ENCODE results near the gene KIF4B.
A peak's percentile ranks its signal among the peaks of the same experiment; 100 is the strongest.
"Not testable (repeated sequence)": the region's sequence is repeated elsewhere in the genome, so short reads cannot be mapped to it uniquely, and the experiment has no call there.

KIF4B gene, protein sequence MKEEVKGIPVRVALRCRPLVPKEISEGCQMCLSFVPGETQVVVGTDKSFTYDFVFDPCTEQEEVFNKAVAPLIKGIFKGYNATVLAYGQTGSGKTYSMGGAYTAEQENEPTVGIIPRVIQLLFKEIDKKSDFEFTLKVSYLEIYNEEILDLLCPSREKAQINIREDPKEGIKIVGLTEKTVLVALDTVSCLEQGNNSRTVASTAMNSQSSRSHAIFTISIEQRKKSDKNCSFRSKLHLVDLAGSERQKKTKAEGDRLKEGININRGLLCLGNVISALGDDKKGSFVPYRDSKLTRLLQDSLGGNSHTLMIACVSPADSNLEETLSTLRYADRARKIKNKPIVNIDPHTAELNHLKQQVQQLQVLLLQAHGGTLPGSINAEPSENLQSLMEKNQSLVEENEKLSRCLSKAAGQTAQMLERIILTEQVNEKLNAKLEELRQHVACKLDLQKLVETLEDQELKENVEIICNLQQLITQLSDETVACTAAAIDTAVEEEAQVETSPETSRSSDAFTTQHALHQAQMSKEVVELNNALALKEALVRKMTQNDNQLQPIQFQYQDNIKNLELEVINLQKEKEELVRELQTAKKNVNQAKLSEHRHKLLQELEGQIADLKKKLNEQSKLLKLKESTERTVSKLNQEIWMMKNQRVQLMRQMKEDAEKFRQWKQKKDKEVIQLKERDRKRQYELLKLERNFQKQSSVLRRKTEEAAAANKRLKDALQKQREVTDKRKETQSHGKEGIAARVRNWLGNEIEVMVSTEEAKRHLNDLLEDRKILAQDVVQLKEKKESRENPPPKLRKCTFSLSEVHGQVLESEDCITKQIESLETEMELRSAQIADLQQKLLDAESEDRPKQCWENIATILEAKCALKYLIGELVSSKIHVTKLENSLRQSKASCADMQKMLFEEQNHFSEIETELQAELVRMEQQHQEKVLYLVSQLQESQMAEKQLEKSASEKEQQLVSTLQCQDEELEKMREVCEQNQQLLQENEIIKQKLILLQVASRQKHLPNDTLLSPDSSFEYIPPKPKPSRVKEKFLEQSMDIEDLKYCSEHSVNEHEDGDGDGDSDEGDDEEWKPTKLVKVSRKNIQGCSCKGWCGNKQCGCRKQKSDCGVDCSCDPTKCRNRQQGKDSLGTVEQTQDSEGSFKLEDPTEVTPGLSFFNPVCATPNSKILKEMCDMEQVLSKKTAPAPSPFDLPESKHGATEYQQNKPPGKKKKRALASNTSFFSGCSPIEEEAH

GRCh38 chr5:155013526-155013925 is at the start of gene KIF4B:
Gene KIF4B, plus strand, starts transcription at chr5:155013755. Its CDS starts 105 bp downstream, at chr5:155013860.
- DNase-seq (ENCODE audit: low read depth), result no peak

- no peak for DNase-seq (ENCODE audit: low read depth)
Observed at GRCh38 chr5:154966081-154966841, 47.3 kb upstream of the KIF4B start.

GRCh38 chr5:154966874-154967273 is 46.7 kb upstream of the KIF4B start:
- no peak for DNase-seq (ENCODE audit: low read depth)

- DNase-seq (ENCODE audit: low read depth), result peak; percentile 29
Observed at GRCh38 chr5:154967421-154968024, 46.0 kb upstream of the KIF4B start.

DNA sequence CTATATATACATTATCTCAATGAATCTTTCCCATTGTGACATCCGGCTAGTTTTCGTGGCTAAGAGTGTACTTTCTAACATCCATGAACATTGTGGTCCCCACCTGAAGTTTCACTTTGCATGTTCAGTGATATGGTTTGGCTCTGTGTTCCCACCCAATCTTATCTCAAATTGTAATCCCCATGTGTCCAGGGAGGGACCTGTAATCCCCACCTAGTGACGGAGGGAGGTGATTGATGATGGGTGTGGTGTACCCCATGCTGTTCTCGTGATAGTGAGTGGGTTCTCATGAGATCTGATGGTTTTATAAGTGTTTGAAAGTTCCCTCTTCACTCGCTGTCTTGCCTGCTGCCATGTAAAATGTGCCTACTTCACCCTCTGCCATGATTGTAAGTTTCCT is 44.6 kb upstream of the KIF4B start:
- DNase-seq (ENCODE audit: low read depth), result no peak

GRCh38 chr5:154970759-154971158 is 42.8 kb upstream of the KIF4B start:
- DNase-seq (ENCODE audit: low read depth), result peak; percentile 10

DNA sequence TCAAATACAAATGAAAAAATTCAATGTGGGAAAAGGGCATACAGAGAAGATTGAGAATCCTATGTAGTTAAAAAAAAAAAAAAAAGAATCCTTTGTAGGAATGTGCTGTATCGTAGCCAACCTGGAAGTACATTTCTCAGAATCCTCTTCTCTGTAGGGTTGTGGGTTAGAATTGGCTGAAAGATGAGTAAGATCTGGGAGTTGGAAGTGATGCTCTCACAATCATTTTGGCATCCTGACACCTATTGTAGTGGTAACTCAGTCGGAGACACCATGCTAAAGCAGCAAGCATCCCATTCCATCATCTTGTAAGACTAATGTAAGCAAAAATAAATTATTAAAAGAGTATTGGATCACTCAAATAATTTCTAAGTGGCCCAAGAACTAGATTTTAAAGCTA is 42.1 kb upstream of the KIF4B start:
- DNase-seq (ENCODE audit: low read depth), result peak; percentile 51

- peak; percentile 57 for DNase-seq (ENCODE audit: low read depth)
Observed at GRCh38 chr5:154972476-154973080, 41.0 kb upstream of the KIF4B start.

DNA sequence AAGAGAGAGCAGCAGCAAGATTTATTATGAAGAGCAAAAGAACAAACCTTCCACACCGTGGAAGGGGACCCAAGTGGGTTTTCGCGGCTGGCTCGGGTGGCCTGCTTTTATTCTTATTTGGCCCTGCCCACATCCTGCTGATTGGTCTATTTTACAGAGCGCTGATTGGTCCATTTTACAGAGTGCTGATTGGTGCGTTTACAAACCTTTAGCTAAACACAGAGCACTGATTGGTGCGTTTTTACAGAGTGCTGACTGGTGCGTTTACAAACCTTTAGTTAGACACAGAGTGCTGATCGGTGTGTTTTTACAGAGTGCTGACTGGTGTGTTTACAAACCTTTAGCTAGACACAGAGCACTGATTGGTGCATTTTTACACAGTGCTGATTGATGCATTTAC is 37.5 kb upstream of the KIF4B start:
- not testable (repeated sequence) for DNase-seq (ENCODE audit: low read depth)

- peak; percentile 11 for DNase-seq (ENCODE audit: low read depth)
Observed at GRCh38 chr5:154977409-154977808, 36.1 kb upstream of the KIF4B start.

- DNase-seq (ENCODE audit: low read depth), result not testable (repeated sequence)
Observed at GRCh38 chr5:154978294-154978693, 35.3 kb upstream of the KIF4B start.

DNA sequence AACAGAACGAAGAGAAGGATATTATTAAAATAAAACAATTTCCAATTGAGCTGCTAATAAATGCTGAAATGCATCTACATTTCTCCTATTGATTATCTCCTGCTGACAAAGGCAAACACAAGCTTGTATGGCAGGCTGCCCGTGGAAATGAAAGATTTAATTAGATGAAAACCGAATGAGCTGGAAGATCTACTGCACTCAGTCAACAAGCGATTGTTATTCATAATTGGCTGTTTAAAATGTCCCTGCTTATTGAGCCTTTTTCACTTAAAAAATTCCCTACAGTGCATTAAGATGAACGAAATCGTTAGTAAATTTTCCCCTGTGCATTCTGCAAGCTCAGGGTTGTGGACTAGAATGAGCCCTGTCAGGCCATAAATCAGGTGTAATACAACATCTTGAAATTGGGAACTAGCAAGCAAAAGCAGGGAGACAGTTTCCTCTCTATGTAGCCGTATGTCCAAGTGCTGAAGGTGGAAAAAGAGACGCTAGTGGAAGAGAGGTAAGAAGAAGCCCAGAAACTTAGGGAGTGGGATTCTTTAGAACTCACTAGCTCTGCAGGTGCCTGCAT is 28.5 kb upstream of the KIF4B start:
- no peak for DNase-seq (ENCODE audit: low read depth)

DNA sequence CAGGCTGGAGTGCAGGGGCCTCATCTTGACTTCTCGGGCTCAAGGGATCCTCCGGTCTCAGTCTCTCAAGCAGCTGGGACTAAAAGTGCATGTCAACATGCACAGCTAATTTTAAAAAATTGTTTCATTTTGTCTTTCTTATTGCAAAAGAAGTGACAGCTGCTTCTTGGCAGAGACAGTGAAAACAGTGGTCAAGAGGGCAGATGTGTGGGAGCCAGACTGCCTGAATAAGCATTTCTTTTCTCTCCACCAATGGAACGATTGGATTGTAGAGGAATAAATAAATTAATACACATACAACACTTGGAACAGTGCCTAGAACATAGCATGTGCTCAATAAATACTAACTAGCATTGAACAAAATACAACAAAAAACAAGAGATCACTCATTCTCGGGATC is 27.4 kb upstream of the KIF4B start:
- no peak for DNase-seq (ENCODE audit: low read depth)

DNA sequence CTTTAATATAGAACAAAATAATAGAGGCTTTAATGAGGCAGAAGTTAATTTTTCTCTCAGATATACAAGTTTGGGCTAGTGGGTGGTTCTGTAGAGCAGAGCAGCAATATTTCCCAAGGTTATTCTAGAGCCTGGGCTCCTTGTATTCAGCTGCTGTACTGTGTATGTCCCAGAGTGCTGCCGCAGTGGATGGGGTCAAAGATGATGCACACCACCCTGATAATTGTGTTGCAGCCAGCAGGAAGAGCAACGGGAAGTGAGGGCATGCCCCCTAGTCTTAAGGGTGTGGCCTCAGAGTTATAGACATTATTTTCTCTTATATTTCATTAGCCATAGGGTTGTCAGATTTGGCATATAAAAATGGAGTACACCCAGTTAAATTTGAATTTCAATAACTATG is 23.9 kb upstream of the KIF4B start:
- no peak for DNase-seq (ENCODE audit: low read depth)

DNA sequence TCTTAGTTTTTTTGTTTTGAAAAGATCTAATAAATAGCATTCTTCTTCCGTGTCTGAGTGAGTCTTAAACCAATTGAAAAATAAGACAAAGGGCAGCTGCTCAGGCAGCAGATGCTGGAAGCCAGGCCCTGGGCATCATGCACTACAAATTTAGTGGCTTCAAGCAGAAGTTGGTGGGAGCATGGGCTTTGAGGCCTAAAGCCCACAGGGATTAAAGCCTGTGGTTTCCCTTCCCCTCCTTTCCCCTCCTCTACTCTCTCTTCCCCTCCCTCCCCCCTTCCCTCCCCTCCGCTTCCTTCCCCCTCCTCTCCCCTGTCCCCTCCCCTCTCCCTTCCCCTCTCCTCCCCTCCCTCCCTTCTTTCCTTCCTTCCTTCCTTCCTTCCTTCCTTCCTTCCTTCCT is 20.1 kb upstream of the KIF4B start:
- DNase-seq (ENCODE audit: low read depth), result no peak

GRCh38 chr5:154995679-154996078 is 17.9 kb upstream of the KIF4B start:
- DNase-seq (ENCODE audit: low read depth), result no peak

GRCh38 chr5:154997746-154998145 is 15.8 kb upstream of the KIF4B start:
- no peak for DNase-seq (ENCODE audit: low read depth)

DNA sequence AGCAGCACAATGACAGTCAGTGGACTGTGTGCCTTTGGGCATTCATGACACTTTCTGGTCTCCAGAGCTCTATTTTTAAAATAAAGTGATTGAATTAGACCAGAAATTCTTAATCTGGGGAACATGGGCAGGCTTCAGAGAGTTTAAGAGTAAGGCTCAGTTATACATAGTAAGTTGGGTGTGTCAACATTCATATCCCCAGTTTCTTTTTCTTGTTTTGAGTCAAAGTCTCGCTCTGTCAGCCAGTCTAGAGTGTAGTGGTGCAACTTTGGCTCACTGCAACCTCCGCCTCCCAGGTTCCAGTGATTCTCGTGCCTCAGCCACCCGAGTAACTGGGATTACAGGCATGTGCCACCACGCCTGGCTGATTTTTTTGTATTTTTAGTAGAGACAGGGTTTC is 13.7 kb upstream of the KIF4B start:
- no peak for DNase-seq (ENCODE audit: low read depth)

GRCh38 chr5:155001523-155001922 is 12.0 kb upstream of the KIF4B start:
- DNase-seq (ENCODE audit: low read depth), result no peak

DNA sequence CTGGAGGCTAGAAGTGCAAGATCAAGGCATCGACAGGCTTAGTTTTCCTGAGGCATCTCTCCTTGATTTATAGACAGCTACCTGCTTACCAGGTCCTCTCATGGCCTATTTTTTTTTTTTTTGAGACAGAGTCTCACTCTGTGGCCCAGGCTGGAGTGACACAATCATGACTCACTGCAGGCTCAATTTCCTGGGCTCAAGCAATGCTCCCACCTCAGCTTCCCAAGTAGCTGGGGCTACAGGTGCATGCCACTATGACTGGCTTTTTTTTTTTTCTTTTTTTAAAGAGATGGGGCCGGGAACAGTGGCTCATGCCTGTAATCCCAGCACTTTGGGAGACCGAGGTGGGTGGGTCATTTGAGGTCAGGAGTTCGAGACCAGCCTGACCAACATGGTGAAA is 10.8 kb upstream of the KIF4B start:
- DNase-seq (ENCODE audit: low read depth), result not testable (repeated sequence)

Measured in EH (cell line).